HG03039 (cell line): ENCODE results near the gene TRIM40.

Experiments used
- ATAC-seq: cut with Tn5 transposase; IDR thresholded peaks from one replicate; pipeline ENCODE4 v1.9.1; 2021; ENCODE audit warnings: mild to moderate bottlenecking, moderate library complexity; ENCODE audit not compliant: unreplicated experiment

Gene TRIM40

GRCh38 chr6:30147096-30147495 is 11.2 kb downstream of the TRIM40 start:
- ATAC-seq: no peak

- no peak for ATAC-seq
Measured at GRCh38 chr6:30149234-30149633, 13.3 kb downstream of the TRIM40 start.

- no peak for ATAC-seq
Measured at GRCh38 chr6:30149858-30150550, 14.1 kb downstream of the TRIM40 start.

GRCh38 chr6:30150671-30151395 is 14.9 kb downstream of the TRIM40 start:
- no peak for ATAC-seq

- ATAC-seq: no peak
Measured at GRCh38 chr6:30151580-30151979, 15.6 kb downstream of the TRIM40 start.

GRCh38 chr6:30152016-30152673 is 16.2 kb downstream of the TRIM40 start:
- no peak for ATAC-seq

GRCh38 chr6:30152910-30153610 is 17.1 kb downstream of the TRIM40 start:
- ATAC-seq: no peak

- no peak for ATAC-seq
Measured at GRCh38 chr6:30154061-30154460, 18.1 kb downstream of the TRIM40 start.

- ATAC-seq: no peak
Measured at GRCh38 chr6:30154709-30155519, 19.0 kb downstream of the TRIM40 start.

GRCh38 chr6:30155520-30156261 is 19.8 kb downstream of the TRIM40 start:
- no peak for ATAC-seq

GRCh38 chr6:30156262-30156599 is 20.3 kb downstream of the TRIM40 start:
- no peak for ATAC-seq

- ATAC-seq: no peak
Measured at GRCh38 chr6:30156774-30157173, 20.8 kb downstream of the TRIM40 start.

- no peak for ATAC-seq
Measured at GRCh38 chr6:30157581-30157980, 21.6 kb downstream of the TRIM40 start.

GRCh38 chr6:30157999-30158398 is 22.1 kb downstream of the TRIM40 start:
- ATAC-seq: no peak

GRCh38 chr6:30158475-30159040 is 22.6 kb downstream of the TRIM40 start:
- no peak for ATAC-seq

GRCh38 chr6:30160008-30160784 is 24.3 kb downstream of the TRIM40 start:
- no peak for ATAC-seq

GRCh38 chr6:30160785-30161531 is 25.0 kb downstream of the TRIM40 start, which contains the start of gene TRIM10:
Gene TRIM10 (minus strand): TSS chr6:30161211. CDS start chr6:30160858, 353 bp downstream.
- ATAC-seq: no peak
